GM18867 (cell line): ENCODE results near the gene HCFC2.
A peak's percentile ranks its signal among the peaks of the same experiment; 100 is the strongest.
"Not testable (repeated sequence)": the region's sequence is repeated elsewhere in the genome, so short reads cannot be mapped to it uniquely, and the experiment has no call there.

Experiments
- ATAC-seq: cut with Tn5 transposase; IDR thresholded peaks from one replicate; pipeline ENCODE4 v1.9.1; 2021; ENCODE audit warnings: mild to moderate bottlenecking, moderate library complexity; ENCODE audit not compliant: unreplicated experiment

The HCFC2 gene

DNA sequence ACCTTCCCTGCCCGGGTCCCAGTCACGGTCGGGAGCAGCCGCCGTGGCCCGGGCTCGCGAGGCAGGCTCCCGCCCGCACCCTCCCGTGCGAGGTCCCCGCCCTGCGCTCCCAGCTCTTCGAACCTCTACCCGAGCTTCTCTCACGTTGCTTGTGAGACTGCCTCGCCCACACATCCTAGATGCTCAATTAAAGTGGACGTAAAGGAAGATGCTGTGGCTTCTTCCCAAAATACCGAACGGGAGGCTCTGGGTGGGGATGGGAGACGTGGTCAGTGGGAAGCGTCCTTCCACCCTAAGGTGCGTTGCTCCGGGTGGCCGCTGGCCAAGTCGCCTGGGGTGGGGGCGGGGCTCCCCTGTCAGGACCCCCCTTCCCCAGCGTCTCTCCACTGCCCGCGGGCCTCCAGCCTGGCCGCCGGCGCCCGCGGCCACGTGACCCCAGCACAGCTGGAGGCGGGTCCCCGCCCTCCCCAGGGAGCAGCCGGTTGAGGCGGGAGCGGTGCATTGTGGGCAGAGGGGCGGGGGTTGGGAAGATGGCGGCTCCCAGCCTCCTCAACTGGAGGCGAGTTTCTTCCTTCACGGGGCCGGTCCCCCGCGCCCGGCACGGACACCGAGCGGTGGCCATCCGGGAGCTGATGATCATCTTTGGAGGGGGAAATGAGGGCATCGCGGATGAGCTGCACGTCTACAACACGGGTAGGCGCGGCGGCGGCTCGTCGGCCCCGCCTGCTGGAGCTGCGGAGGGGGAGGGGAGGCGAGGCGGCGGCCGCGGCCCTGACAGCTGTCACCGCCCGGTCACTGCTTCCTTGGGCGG, at the start of gene HCFC2:
Gene HCFC2 (plus strand): TSS at position 501 of the 811 bp plus-strand sequence. CDS start 30 bp downstream, at position 531.
- ATAC-seq: peak; percentile 89

DNA sequence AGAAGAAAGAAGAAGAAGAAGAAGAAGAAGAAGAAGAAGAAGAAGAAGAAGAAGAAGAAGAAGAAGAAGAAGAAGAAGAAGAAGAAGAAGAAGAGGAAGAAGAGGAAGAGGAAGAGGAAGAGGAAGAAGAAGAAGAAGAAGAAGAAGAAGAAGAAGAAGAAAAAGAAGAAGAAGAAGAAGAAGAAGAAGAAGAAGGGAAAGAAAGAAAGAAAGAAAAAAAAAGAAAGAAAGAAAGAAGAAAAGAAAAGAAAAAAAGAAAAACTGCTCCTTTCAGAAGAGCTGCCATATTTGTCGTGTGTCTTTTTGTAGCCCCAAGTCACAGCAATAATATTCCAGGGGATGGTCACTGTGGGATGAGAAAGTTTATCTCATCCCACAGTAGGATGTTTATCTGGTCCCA, 42.5 kb upstream of the HCFC2 start:
- not testable (repeated sequence) for ATAC-seq

- no peak for ATAC-seq
Measured at GRCh38 chr12:104022786-104023185, 41.5 kb upstream of the HCFC2 start.

- ATAC-seq: no peak
Measured at GRCh38 chr12:104023710-104024109, 40.6 kb upstream of the HCFC2 start.

DNA sequence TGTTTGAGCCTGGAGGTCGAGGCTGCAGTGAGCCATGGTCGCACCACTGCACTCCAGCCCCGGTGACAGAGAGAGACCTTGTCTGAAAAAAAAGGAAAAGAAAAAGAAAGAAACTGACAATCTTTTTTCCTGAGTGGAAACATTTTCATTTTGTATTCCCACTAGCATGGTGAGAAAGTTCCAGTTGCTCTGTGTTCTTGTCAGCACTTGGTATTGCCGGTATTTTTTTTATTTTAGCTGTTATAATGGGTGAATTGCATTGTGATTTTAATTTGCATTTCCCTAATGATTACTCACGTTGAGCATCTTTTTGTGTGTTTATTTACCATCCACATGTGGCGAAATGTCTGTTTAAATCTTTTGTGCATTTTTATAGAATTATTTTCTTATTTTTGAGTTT, 40.0 kb upstream of the HCFC2 start:
- no peak for ATAC-seq

- no peak for ATAC-seq
Measured at GRCh38 chr12:104025771-104026170, 38.6 kb upstream of the HCFC2 start.

DNA sequence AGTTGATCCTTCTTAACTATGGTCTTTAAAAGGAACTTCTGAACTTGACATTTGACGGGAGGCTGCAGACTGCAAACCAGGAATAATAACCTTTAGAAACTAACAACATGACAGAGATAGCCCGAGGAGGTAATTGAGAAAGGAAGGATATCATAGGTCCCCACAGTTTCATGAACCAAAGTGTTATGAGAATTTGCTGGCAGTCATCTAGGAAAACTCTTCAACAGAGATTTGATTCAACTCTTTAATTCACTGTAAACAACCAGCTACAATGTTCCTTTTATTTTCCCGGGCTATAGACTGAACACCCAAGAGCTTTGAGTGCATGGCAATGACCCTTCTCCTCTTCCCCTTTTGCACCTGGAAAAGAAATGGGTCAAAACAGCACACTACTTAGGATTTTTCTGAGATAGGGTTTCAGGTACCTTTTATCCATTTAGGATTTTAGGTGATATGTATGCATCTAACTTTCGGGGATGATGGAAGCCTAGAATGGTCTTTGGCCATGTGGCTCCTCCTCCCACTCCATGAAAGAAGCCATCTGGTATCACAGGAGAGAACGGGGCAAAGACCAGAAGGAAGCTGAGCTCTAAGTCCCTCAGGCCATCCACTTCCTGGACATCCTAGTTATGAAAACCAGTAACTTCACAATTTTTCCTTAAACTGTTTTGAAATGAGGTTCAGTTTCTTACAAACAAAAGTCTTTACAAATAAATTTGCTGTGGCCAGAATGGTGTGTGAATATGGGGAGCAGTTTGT, 37.3 kb upstream of the HCFC2 start:
- ATAC-seq: no peak

- ATAC-seq: not testable (repeated sequence)
Measured at GRCh38 chr12:104030596-104030995, 33.7 kb upstream of the HCFC2 start.

GRCh38 chr12:104036143-104036542, 28.2 kb upstream of the HCFC2 start:
- not testable (repeated sequence) for ATAC-seq

DNA sequence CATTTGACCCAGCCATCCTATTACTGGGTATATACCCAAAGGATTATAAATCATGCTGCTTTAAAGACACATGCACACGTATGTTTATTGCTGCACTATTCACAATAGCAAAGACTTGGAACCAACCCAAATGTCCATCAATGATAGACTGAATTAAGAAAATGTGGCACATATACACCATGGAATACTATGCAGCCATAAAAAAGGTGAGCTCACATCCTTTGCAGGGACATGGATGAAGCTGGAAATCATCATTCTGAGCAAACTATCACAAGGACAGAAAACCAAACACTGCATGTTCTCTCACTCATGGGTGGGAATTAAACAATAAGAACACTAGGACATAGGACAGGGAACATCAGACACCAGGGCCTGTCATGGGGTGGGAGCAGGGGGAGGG, 24.6 kb upstream of the HCFC2 start:
- not testable (repeated sequence) for ATAC-seq

- no peak for ATAC-seq
Measured at GRCh38 chr12:104042580-104042979, 21.8 kb upstream of the HCFC2 start.

DNA sequence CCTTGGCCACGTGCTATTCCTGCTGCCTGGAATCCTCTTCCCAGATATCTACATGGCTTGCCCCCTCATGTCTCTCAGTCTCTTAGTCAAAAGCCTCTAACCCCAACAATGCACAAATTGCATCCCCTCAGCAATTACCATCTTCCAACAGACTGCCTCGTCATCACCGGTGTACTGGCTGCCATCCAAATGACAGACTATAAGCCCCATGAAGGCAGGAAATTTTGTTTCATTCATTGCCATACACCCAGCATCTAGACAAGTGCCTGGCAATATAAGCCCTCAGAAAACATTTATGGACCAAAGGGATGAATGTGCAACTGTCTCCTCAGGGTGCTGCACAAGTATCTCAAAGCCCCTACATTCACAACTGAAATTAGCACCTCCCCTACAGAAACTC, 20.2 kb upstream of the HCFC2 start:
- no peak for ATAC-seq

- ATAC-seq: no peak
Measured at GRCh38 chr12:104046306-104046705, 18.0 kb upstream of the HCFC2 start.

DNA sequence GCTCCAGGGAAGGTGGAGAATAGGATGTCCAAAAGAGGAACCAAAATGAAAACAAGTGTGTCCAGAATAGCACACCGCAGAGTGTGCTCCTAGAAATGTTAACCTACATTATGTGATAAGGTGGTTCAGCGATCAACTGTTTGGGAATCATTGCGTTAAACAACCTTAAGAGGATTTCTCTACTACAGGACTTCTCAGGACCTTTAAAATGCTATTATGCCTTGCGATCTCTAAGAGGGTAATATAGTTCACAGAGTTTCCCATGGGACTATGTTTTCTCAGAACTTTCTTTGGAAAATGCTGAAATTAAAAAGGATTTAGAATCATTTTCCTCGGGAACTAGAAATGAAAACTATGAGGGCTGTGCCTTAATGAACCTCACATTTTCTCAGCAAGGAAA, 16.2 kb upstream of the HCFC2 start:
- no peak for ATAC-seq

DNA sequence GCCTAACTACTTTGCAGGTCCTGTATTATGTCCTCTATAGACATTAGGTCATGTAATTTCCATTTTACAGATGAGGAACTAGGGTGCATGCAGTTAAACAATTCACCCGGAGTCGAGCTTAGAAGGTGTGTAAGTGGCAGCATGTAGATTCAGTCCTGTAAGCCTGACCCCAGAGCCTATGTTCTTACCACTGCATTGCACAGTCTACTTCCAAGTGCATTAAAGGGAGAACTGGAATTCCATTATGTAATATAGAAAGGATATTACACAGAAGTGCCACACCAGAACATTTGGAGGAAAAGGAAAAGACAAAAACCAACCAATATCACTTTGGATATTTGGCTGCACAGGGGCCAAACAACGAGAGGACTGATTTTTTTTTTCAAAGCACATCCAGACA, 15.5 kb upstream of the HCFC2 start:
- no peak for ATAC-seq

- no peak for ATAC-seq
Measured at GRCh38 chr12:104049278-104049902, 14.9 kb upstream of the HCFC2 start.

DNA sequence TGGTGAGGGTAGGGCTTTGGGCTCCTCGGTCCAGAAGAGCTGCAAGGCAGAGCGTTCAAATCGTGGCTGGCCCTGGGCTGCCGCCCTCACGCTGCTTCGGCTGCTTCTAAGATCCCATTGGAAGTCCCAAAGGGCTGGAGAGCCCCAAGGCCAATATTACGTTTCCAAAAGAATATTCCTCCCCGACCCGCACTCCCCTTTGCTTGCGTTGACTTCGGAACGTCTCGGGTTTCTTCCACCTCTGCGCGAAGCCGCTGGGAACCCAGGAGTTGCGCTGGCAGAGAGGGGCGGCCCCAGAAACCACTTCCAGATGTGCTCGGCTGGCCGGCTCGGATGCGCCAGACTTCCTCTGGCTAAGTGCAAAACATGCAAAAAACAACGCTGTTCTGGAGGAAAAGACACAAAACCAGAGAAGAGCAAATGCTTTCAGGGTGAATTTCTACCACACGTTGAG, 14.4 kb upstream of the HCFC2 start, which contains the start of gene GLT8D2:
Gene GLT8D2 (minus strand): TSS at position 285 of the 454 bp plus-strand sequence. CDS start 30,539 bp downstream, outside the sequence.
- ATAC-seq: no peak

GRCh38 chr12:104050436-104050835, 13.9 kb upstream of the HCFC2 start:
- ATAC-seq: no peak

DNA sequence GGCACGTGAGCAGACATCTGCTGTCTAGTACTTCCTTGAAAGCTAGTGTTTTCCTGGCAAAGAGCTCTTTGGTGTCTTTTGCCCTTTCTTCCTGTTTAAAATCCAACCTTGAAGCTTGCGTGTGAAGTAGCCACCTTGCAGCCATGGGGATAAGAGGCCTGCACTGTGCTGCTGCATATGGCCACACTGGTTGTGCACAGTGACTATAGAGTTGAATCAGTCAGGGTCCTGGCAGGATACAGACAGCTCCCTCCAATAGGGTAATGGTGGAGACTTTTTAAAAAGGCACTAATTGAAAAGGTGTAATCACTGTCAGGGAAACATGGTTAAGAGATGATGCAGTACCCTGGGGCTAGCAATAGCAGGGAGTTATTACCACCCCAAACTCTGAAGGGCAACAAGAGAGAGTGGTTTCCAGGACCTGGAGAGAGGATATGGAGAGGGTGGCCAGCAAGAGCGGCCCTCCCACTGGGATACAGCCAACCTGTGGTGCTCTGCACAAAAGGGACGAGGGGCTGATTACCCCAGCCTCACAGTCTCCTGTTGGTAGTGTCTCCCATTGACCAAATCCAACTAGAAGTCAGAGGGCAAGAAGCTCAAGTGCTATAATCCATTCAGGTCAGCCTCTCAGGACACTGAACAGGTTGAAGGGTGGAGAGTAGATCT, 9.5 kb upstream of the HCFC2 start:
- ATAC-seq: no peak

DNA sequence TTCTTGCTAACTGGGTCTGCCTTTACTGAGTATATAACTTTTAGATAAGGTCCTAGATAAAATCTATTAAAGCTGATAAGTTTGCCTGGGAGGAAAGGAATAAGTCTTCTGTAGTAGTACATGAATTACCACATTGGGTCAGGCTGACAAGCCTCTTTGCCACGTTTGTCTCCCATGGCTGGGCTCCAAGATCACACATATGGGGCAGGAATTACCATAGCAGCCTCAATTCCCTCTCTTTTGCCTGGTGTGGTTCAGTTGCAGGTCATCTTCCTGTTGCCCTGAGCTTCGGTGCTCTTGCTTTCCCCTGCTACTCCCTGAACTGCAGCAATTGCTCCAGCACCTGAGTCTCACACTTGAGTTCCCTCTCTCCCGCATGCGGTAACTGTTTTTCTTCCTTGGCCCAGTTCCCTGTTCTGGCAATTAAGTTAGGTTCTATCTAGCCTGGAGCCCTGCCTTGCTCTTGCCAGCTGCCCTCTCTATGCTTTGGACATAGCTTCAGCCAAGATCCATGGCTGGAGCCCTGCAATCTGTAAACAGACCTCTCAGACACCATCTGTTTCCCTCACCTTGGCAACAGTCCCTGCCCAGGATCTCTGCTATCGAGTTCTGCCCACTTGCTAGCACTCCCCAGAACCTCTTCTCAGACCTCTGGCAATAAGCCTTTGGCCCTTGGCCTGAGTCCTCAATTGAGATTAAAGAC, 8.5 kb upstream of the HCFC2 start:
- ATAC-seq: no peak
